Smooth muscle cell (in vitro differentiated cells): ENCODE measurements around the gene CITED2. TPM values are rescaled to one million over a fixed set of nuclear protein-coding genes. Genes with fewer than 3 reads are reported as not detected.

ENCODE experiments used
- DNase-seq: peaks from one replicate; lab custom pipeline; 2025; ENCODE audit not compliant: unreplicated experiment; lab: John Stamatoyannopoulos, UW
- H2AFZ ChIP-seq: fragments of 200-600 bp; sonication (generic); 2 replicates; pipeline ENCODE4 v1.6.0; 2016; ENCODE audit warnings: antibody characterized with exemption, low read depth, mild to moderate bottlenecking
- H3F3A ChIP-seq: fragments of 200-600 bp; sonication (generic); 2 replicates; pipeline ENCODE4 v1.6.0; 2017; ENCODE audit warnings: antibody characterized with exemption, low read depth
- H3K27ac ChIP-seq: fragments of 200-600 bp; sonication (generic); 2 replicates; pipeline ENCODE4 v1.5.1; 2016; ENCODE audit warnings: low read depth, mild to moderate bottlenecking
- H3K27me3 ChIP-seq: fragments of 200-600 bp; sonication (generic); 2 replicates; pipeline ENCODE4 v1.6.1; 2016; ENCODE audit warnings: low read depth, mild to moderate bottlenecking
- H3K36me3 ChIP-seq: fragments of 200-600 bp; sonication (generic); 2 replicates; pipeline ENCODE4 v1.5.1; 2016; ENCODE audit warnings: low read depth
- H3K4me1 ChIP-seq: fragments of 200-600 bp; sonication (generic); 2 replicates; pipeline ENCODE4 v1.5.1; 2016; ENCODE audit warnings: low read depth
- H3K4me2 ChIP-seq: fragments of 200-600 bp; sonication (generic); 2 replicates; pipeline ENCODE4 v1.6.0; 2016; ENCODE audit warnings: mild to moderate bottlenecking
- H3K4me3 ChIP-seq: fragments of 200-600 bp; sonication (generic); 2 replicates; pipeline ENCODE4 v1.5.1; 2016; ENCODE audit warnings: mild to moderate bottlenecking
- H3K79me2 ChIP-seq: fragments of 200-600 bp; sonication (generic); 2 replicates; pipeline ENCODE4 v1.6.0; 2016; ENCODE audit warnings: low read depth, mild to moderate bottlenecking
- H3K9ac ChIP-seq: fragments of 200-600 bp; sonication (generic); 2 replicates; pipeline ENCODE4 v1.6.0; 2016; ENCODE audit warnings: low read depth
- H3K9me3 ChIP-seq: fragments of 200-600 bp; sonication (generic); replicated peaks from 2 replicates; pipeline ENCODE4 v1.5.1; 2016; ENCODE audit warnings: low read depth
- H4K20me1 ChIP-seq: fragments of 200-600 bp; sonication (generic); 2 replicates; pipeline ENCODE4 v1.6.0; 2016; ENCODE audit warnings: low read depth
- CTCF ChIP-seq: fragments of 200-600 bp; sonication (generic); IDR thresholded peaks from 2 replicates; pipeline ENCODE4 v1.5.1; 2017; ENCODE audit warnings: borderline replicate concordance, mild to moderate bottlenecking, antibody characterized with exemption; ENCODE audit not compliant: insufficient read depth, poor library complexity, severe bottlenecking
- WGBS: methylation state at CpG from one replicate; pipeline ENCODE4 v1.1.7; 2016; ENCODE audit warnings: low lambda C conversion rate; 5-methylcytosine and 5-hydroxymethylcytosine counted together
- polyA plus RNA-seq: library from polyadenylated mRNA; unstranded; fragments of >200 nt; fragmentation: Nextera tagmentation; extraction: Ambion mirVana; gene quantifications from 2 replicates; pipeline ENCODE4 v1.2.1, GENCODE V29; 2016
- total RNA-seq: library from RNA; depleted of rRNA; stranded (reverse); fragments of >200 nt; gene quantifications from 2 replicates; pipeline ENCODE4 v1.2.3, GENCODE V29; 2014

The CITED2 gene
- total and polyA plus RNA-seq, 2 experiments from 2014 or later = 67.9 to 209 TPM

GRCh38 chr6:139334806-139335446 lies 39.5 kb downstream of the CITED2 start:
- WGBS = 68% methylated on average over 5 of the region's 5 CpGs
- H2AFZ ChIP-seq = peak overlapping the region; percentile 32
- no peaks in the 10 kb centered on the region for H3K36me3 ChIP-seq
- H3K79me2 ChIP-seq = no peaks in the 10 kb centered on the region
- no peaks in the 10 kb centered on the region for H3K9me3 ChIP-seq
- H4K20me1 ChIP-seq = no peaks in the 10 kb centered on the region
- no peak for DNase-seq
- TF ChIP-seq CTCF = no peak
- H3K27ac ChIP-seq = peak overlapping the region; percentile 46
- no peak overlapping the region for H3K9ac ChIP-seq
- no peaks in the 10 kb centered on the region for H3K4me1 ChIP-seq
- no peaks in the 10 kb centered on the region for H3F3A ChIP-seq
- H3K27me3 ChIP-seq = no peaks in the 10 kb centered on the region
- H3K4me2 ChIP-seq = no peak overlapping the region
- H3K4me3 ChIP-seq = no peak overlapping the region

- no peak for DNase-seq
- Histone ChIP-seq H3K9me3 (no peaks in the 10 kb centered on the region), H3K79me2 (no peaks in the 10 kb centered on the region), H4K20me1 (no peaks in the 10 kb centered on the region), H3K4me1 (no peaks in the 10 kb centered on the region), H3F3A (no peaks in the 10 kb centered on the region), H3K27ac (no peak overlapping the region), H2AFZ (peak overlapping the region; percentile 76), H3K4me2 (no peak overlapping the region), H3K27me3 (no peaks in the 10 kb centered on the region), H3K4me3 (no peak overlapping the region), H3K9ac (no peak overlapping the region), H3K36me3 (no peaks in the 10 kb centered on the region)
- no peak for TF ChIP-seq CTCF
- 75% methylated on average over 3 of the region's 3 CpGs for WGBS
Observed at GRCh38 chr6:139330826-139331500, 43.5 kb downstream of the CITED2 start.

- H3K9me3 ChIP-seq = no peaks in the 10 kb centered on the region
- H3K9ac ChIP-seq = no peak overlapping the region
- H3K27me3 ChIP-seq = no peaks in the 10 kb centered on the region
- H3K4me1 ChIP-seq = no peaks in the 10 kb centered on the region
- WGBS = 91% methylated on average over 5 of the region's 5 CpGs
- DNase-seq = no peak
- H3K4me2 ChIP-seq = no peak overlapping the region
- TF ChIP-seq CTCF = no peak
- no peaks in the 10 kb centered on the region for H3K36me3 ChIP-seq
- H2AFZ ChIP-seq = no peak overlapping the region
- H3K27ac ChIP-seq = no peak overlapping the region
- H4K20me1 ChIP-seq = no peaks in the 10 kb centered on the region
- H3F3A ChIP-seq = no peaks in the 10 kb centered on the region
- H3K4me3 ChIP-seq = no peak overlapping the region
- H3K79me2 ChIP-seq = no peaks in the 10 kb centered on the region
Observed at GRCh38 chr6:139330306-139330705, 44.1 kb downstream of the CITED2 start.
